Measurements from ENCODE around the gene ALG2. TPM values are rescaled to one million over a fixed set of nuclear protein-coding genes. Genes with fewer than 3 reads are reported as not detected.
A peak's percentile ranks its signal among the peaks of the same experiment; 100 is the strongest.

Gene ALG2
- total and polyA plus RNA-seq, 9 of the 15 experiments (the other 6 are each of a cell fraction or from before 2014, with no cell fraction given): 4.9 to 41.9 (median 20.2) TPM

GRCh38 chr9:99180199-99180598 is 41.5 kb downstream of the ALG2 start (continued):
- no peak for TF ChIP-seq MTA1 (IDR thresholded peaks at IDR 0.05; ENCODE audit: borderline replicate concordance)
- TF ChIP-seq CHAMP1 (IDR thresholded peaks at IDR 0.05): no peak
- TF ChIP-seq PTRF (tag; IDR thresholded peaks at IDR 0.05): no peak
- TF ChIP-seq ESRRB (CRISPR knock-in tag; IDR thresholded peaks at IDR 0.05; ENCODE audit: borderline replicate concordance): no peak
- no peak for TF ChIP-seq CBX8 (IDR thresholded peaks at IDR 0.05; ENCODE audit: borderline replicate concordance, extremely low read depth, low read depth, low read length, poor library complexity, severe bottlenecking)
- no peak for TF ChIP-seq FOXA1 (IDR thresholded peaks at IDR 0.05; ENCODE audit: borderline replicate concordance)
- TF ChIP-seq MYBL2 (IDR thresholded peaks at IDR 0.05; ENCODE audit: low read depth): no peak
- TF ChIP-seq MYBL2 (CRISPR knock-in tag; IDR thresholded peaks at IDR 0.05; ENCODE audit: borderline replicate concordance): no peak
- TF ChIP-seq FOXA3 (CRISPR knock-in tag; conservative IDR thresholded peaks at IDR 0.05 in 1 of 2, IDR thresholded peaks at IDR 0.05 in 1 of 2): peak in 1 of 2 experiments; percentile 42; a peak in 1 of 4 replicates
- TF ChIP-seq HMGN3 (IDR thresholded peaks at IDR 0.05; ENCODE audit: borderline replicate concordance, extremely low read depth, insufficient read length, low read depth, low read length): no peak
- TF ChIP-seq, protein P1, sequence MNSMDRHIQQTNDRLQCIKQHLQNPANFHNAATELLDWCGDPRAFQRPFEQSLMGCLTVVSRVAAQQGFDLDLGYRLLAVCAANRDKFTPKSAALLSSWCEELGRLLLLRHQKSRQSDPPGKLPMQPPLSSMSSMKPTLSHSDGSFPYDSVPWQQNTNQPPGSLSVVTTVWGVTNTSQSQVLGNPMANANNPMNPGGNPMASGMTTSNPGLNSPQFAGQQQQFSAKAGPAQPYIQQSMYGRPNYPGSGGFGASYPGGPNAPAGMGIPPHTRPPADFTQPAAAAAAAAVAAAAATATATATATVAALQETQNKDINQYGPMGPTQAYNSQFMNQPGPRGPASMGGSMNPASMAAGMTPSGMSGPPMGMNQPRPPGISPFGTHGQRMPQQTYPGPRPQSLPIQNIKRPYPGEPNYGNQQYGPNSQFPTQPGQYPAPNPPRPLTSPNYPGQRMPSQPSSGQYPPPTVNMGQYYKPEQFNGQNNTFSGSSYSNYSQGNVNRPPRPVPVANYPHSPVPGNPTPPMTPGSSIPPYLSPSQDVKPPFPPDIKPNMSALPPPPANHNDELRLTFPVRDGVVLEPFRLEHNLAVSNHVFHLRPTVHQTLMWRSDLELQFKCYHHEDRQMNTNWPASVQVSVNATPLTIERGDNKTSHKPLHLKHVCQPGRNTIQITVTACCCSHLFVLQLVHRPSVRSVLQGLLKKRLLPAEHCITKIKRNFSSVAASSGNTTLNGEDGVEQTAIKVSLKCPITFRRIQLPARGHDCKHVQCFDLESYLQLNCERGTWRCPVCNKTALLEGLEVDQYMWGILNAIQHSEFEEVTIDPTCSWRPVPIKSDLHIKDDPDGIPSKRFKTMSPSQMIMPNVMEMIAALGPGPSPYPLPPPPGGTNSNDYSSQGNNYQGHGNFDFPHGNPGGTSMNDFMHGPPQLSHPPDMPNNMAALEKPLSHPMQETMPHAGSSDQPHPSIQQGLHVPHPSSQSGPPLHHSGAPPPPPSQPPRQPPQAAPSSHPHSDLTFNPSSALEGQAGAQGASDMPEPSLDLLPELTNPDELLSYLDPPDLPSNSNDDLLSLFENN (IDR thresholded peaks at IDR 0.05; ENCODE audit: low read depth in 2 of 2, low read length in 2 of 2): no peak
- TF ChIP-seq PCBP1 (IDR thresholded peaks at IDR 0.05; ENCODE audit: low read depth, low read length, poor library complexity, severe bottlenecking): no peak
- no peak for TF ChIP-seq RNF2 (IDR thresholded peaks at IDR 0.05)
- no peak for TF ChIP-seq ARHGAP35 (IDR thresholded peaks at IDR 0.05; ENCODE audit: partially characterized antibody)
- TF ChIP-seq, protein P2, sequence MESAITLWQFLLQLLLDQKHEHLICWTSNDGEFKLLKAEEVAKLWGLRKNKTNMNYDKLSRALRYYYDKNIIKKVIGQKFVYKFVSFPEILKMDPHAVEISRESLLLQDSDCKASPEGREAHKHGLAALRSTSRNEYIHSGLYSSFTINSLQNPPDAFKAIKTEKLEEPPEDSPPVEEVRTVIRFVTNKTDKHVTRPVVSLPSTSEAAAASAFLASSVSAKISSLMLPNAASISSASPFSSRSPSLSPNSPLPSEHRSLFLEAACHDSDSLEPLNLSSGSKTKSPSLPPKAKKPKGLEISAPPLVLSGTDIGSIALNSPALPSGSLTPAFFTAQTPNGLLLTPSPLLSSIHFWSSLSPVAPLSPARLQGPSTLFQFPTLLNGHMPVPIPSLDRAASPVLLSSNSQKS (CRISPR knock-in tag; IDR thresholded peaks at IDR 0.05): no peak
- no peak for TF ChIP-seq ETV1 (tag; conservative IDR thresholded peaks at IDR 0.05; ENCODE audit: low read depth)
- TF ChIP-seq TCFL5 (CRISPR knock-in tag; conservative IDR thresholded peaks at IDR 0.05): no peak
- TF ChIP-seq SOX6 (IDR thresholded peaks at IDR 0.05): no peak
- TF ChIP-seq ZNF766 (CRISPR knock-in tag; conservative IDR thresholded peaks at IDR 0.05): peak; percentile 59; the same call in 1 of the 2 replicates
- TF ChIP-seq, protein P3, sequence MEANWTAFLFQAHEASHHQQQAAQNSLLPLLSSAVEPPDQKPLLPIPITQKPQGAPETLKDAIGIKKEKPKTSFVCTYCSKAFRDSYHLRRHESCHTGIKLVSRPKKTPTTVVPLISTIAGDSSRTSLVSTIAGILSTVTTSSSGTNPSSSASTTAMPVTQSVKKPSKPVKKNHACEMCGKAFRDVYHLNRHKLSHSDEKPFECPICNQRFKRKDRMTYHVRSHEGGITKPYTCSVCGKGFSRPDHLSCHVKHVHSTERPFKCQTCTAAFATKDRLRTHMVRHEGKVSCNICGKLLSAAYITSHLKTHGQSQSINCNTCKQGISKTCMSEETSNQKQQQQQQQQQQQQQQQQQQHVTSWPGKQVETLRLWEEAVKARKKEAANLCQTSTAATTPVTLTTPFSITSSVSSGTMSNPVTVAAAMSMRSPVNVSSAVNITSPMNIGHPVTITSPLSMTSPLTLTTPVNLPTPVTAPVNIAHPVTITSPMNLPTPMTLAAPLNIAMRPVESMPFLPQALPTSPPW (CRISPR knock-in tag; IDR thresholded peaks at IDR 0.05): no peak
